Measurements from ENCODE around the gene PRG2. TPM values are rescaled to one million over a fixed set of nuclear protein-coding genes. Genes with fewer than 3 reads are reported as not detected.
"Not testable (repeated sequence)": the region's sequence is repeated elsewhere in the genome, so short reads cannot be mapped to it uniquely, and the experiment has no call there.

Gene PRG2
- total RNA-seq, 2 donors from 2014 or later: 3.9 to 5.2 TPM

GRCh38 chr11:57413681-57414080, 23.2 kb upstream of the PRG2 start:
- Mint-ChIP-seq H3K36me3 (ENCODE audit: insufficient read depth in 2 of 2) (peaks cover 27 to 56% of the 10 kb centered on the region in 2 donors), H3K27me3 (ENCODE audit: low read depth) (no peaks in the 10 kb centered on the region), H3K27ac (peak overlapping the region; percentile 82), H3K4me3 (no peak overlapping the region), H3K9me3 (no peaks in the 10 kb centered on the region), H3K4me1 (ENCODE audit: low read depth) (peaks cover 79% of the 10 kb centered on the region)
- DNase-seq (no peak), ATAC-seq (replicated peaks in 1 of 2) (no peak)

GRCh38 chr11:57410287-57410686, 19.8 kb upstream of the PRG2 start:
- Mint-ChIP-seq H3K4me1 (ENCODE audit: low read depth) (peaks cover 82% of the 10 kb centered on the region), H3K27ac (no peak overlapping the region), H3K9me3 (no peaks in the 10 kb centered on the region), H3K4me3 (no peak overlapping the region), H3K36me3 (ENCODE audit: insufficient read depth in 2 of 2) (peaks cover 27 to 57% of the 10 kb centered on the region in 2 donors), H3K27me3 (ENCODE audit: low read depth) (no peaks in the 10 kb centered on the region)
- no peak for DNase-seq
- ATAC-seq (replicated peaks in 1 of 2): no peak

DNA sequence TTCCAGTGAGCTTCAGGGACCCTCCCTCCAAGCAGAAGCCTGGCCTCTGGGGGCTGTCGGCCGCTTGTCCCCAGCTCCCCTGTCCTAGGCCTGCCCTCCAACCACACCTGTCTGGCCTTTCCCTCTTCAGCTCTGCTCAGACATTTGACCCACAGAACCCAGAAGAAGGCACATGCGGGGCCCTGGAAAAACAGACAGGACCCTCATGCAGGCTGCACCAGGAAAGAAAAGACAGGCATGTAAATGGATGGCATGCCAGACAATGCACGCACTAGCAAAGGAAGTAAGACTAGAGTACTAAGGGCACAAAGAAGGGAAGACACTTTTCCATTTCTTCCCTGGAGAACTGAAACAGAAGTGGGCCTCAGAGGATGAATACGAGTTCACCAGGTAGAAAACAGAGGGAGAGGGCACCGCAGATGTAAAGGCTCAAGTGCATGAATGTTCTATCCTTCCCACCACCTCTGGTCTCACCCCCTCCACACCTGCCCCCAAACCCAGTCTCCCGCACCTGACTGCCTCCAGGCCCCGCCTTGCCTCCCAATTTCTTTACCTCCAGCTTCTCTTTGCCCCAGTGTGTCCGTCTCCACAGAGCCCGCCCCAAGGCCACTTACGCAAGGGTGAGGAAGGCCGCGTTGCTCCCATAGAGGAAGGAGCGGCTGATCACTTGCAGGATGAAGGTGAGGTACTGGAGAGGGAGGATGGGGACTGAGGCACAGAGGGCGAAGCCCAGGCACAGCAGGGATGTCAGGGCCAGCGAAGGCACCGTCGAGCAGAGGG, 19.1 kb upstream of the PRG2 start:
- Mint-ChIP-seq H3K27me3 (ENCODE audit: low read depth) (no peaks in the 10 kb centered on the region), H3K4me1 (ENCODE audit: low read depth) (peaks cover 82% of the 10 kb centered on the region), H3K4me3 (no peak overlapping the region), H3K9me3 (no peaks in the 10 kb centered on the region), H3K27ac (no peak overlapping the region), H3K36me3 (ENCODE audit: insufficient read depth in 2 of 2) (peaks cover 26 to 59% of the 10 kb centered on the region in 2 donors)
- ATAC-seq (replicated peaks in 1 of 2) (no peak), DNase-seq (no peak)

DNA sequence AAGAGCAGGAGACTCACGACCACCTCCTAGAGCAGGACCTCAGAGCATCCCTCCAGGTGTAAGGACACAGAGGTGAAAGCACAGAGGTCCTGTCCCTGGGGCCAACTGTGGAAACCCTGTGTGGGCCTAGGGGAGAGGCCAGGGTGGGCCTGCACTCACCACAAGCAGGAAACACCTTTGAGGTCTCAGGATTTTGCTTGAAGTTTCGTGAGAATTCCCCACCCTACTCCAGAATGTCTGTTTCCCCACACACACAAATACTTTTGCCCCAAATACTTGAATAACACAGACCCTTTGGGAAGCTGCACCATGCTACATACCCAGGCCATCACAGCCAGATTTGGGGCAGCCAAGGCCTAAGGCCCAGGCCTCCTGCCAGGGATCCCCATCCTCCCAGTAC, 18.3 kb upstream of the PRG2 start:
- no peak for ATAC-seq (replicated peaks in 1 of 2)
- Mint-ChIP-seq H3K4me3 (no peak overlapping the region), H3K27ac (peak overlapping the region; percentile 38), H3K4me1 (ENCODE audit: low read depth) (peaks cover 78% of the 10 kb centered on the region), H3K36me3 (ENCODE audit: insufficient read depth in 2 of 2) (peaks cover 22 to 56% of the 10 kb centered on the region in 2 donors), H3K9me3 (no peaks in the 10 kb centered on the region), H3K27me3 (ENCODE audit: low read depth) (no peaks in the 10 kb centered on the region)
- no peak for DNase-seq

DNA sequence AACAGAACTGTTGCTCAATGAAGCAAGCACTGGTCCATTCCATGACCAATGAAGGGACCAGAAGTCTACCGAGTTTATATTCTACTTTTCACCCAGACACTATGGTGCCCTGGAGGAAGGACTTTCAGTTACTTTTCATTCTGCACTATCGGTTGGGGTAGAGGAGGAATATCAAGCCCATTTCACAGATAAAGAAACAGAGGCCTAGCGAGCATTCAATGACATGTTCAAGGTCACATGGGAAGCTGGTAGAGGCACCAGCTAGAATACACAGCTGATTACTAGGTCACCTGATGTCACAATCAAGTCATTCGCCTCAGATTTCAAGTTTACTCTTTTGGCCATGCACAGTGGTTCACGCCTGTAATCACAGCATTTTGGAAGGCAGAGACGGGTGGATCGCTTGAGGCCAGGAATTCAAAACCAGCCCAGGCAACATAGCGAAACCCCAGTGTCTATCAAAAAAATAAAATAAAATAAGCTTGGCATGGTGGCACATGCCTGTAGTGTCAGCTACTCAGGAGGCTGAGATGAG, 17.6 kb upstream of the PRG2 start:
- peaks cover 20 to 52% of the 10 kb centered on the region in 2 donors for H3K36me3 Mint-ChIP-seq (ENCODE audit: insufficient read depth in 2 of 2)
- ATAC-seq (replicated peaks in 1 of 2) (no peak), DNase-seq (no peak)
- H3K27me3 Mint-ChIP-seq (ENCODE audit: low read depth): no peaks in the 10 kb centered on the region
- no peak overlapping the region for H3K4me3 Mint-ChIP-seq
- H3K4me1 Mint-ChIP-seq (ENCODE audit: low read depth): peaks cover 78% of the 10 kb centered on the region
- H3K9me3 Mint-ChIP-seq: no peaks in the 10 kb centered on the region
- peak overlapping the region; percentile 48 for H3K27ac Mint-ChIP-seq

- H3K4me1 Mint-ChIP-seq (ENCODE audit: low read depth): peaks cover 73% of the 10 kb centered on the region
- H3K27ac Mint-ChIP-seq: peak overlapping the region; percentile 71
- H3K27me3 Mint-ChIP-seq (ENCODE audit: low read depth): no peaks in the 10 kb centered on the region
- DNase-seq (no peak), ATAC-seq (replicated peaks in 1 of 2) (no peak)
- H3K9me3 Mint-ChIP-seq: no peaks in the 10 kb centered on the region
- H3K4me3 Mint-ChIP-seq: peak overlapping the region; percentile 17 to 57
- peaks cover 18 to 50% of the 10 kb centered on the region in 2 donors for H3K36me3 Mint-ChIP-seq (ENCODE audit: insufficient read depth in 2 of 2)
These were observed 16.8 kb upstream of the PRG2 start for GRCh38 chr11:57407010-57407920.

GRCh38 chr11:57406337-57406904, 16.0 kb upstream of the PRG2 start:
- peaks cover 73% of the 10 kb centered on the region for H3K4me1 Mint-ChIP-seq (ENCODE audit: low read depth)
- H3K4me3 Mint-ChIP-seq: peak overlapping the region; percentile 17 to 57

DNA sequence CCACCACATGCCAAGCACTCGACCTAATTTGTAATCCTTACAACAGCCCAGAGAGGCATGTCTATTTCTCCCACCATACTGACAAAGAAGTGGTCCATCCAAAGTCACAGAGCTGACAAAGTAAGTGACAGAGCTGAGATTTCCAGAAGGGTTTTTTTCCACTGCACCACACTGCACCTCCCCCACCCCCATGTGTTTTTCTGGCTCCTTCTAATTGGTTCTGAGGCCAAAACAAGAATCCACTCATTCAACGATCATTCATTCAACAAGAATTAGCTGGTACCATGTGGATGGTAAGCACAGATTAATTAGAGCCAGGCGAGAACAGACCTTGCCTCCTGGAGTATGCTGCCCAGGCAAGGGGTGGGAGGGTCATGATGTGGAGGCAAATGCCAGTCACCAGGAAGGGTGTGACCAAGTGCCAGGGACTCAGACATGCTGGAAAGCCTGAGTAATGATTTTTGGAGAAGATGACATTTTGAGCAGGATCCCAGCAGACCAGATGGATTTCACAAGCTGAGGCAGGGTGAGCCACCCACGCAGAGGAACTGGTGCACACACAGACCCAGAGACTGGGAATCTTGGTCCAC, 14.9 kb upstream of the PRG2 start:
- Mint-ChIP-seq H3K36me3 (ENCODE audit: insufficient read depth in 2 of 2) (peaks cover 15 to 45% of the 10 kb centered on the region in 2 donors), H3K9me3 (no peaks in the 10 kb centered on the region), H3K4me1 (ENCODE audit: low read depth) (peaks cover 67% of the 10 kb centered on the region), H3K27ac (peak overlapping the region; percentile 25), H3K4me3 (peak overlapping the region in 1 of 2 donors; percentile 16), H3K27me3 (ENCODE audit: low read depth) (no peaks in the 10 kb centered on the region)
- ATAC-seq (replicated peaks in 1 of 2): no peak
- no peak for DNase-seq

More at GRCh38 chr11:57406337-57406904, 16.0 kb upstream of the PRG2 start:
- Mint-ChIP-seq H3K27ac (peak overlapping the region; percentile 71), H3K27me3 (ENCODE audit: low read depth) (no peaks in the 10 kb centered on the region), H3K36me3 (ENCODE audit: insufficient read depth in 2 of 2) (peaks cover 18 to 50% of the 10 kb centered on the region in 2 donors), H3K9me3 (no peaks in the 10 kb centered on the region)
- peak; percentile 58 to 62 for DNase-seq
- ATAC-seq (replicated peaks in 1 of 2): peak; percentile 93 to 95

GRCh38 chr11:57403802-57404147, 13.3 kb upstream of the PRG2 start:
- Mint-ChIP-seq H3K27ac (no peak overlapping the region), H3K27me3 (ENCODE audit: low read depth) (no peaks in the 10 kb centered on the region), H3K4me3 (no peak overlapping the region), H3K36me3 (ENCODE audit: insufficient read depth in 2 of 2) (peaks cover 10 to 37% of the 10 kb centered on the region in 2 donors), H3K4me1 (ENCODE audit: low read depth) (peaks cover 54% of the 10 kb centered on the region), H3K9me3 (no peaks in the 10 kb centered on the region)
- ATAC-seq (replicated peaks in 1 of 2) (no peak), DNase-seq (no peak)

DNA sequence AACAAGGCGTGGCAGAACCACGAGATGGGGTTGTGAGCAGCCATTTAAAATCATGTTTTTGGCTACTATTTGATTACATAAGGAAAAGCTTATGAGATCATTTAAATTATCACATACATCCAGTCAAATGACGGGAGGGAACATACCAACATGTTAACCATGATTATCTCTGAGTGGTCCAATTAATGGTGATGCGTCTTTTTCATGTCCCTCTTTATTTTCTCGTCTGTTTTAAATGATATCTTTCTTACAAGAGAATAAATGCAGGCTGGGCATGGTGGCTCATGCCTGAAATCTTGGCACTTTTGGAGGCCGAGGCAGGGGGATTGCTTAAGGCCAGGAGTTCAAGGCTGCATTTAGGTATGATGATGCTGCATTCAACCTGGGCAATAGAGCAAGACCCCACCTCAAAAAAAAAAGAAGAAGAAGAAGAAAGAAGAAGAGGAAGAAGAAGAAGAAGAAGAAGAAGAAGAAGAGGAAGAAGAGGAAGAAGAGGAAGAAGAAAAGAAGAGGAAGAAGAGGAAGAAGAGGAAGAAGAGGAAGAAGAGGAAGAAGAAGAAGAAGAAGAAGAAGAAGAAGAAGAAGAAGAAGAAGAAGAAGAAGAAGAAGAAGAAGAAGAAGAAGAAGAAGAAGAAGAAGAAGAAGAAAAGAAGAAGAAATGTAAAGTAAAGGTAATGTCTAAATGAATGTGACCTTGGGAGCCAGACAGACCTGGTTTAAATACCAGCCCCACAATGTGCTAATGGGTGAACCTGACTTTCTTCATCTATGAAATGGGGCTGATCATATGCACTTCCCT, 12.8 kb upstream of the PRG2 start:
- H3K27me3 Mint-ChIP-seq (ENCODE audit: low read depth); H3K9me3 Mint-ChIP-seq; DNase-seq; H3K27ac Mint-ChIP-seq; H3K4me3 Mint-ChIP-seq; ATAC-seq (replicated peaks in 1 of 2): not testable (repeated sequence)
- peaks cover 48% of the 10 kb centered on the region for H3K4me1 Mint-ChIP-seq (ENCODE audit: low read depth)
- H3K36me3 Mint-ChIP-seq (ENCODE audit: insufficient read depth in 2 of 2): peaks cover 10 to 37% of the 10 kb centered on the region in 2 donors

- Mint-ChIP-seq H3K27me3 (ENCODE audit: low read depth) (no peaks in the 10 kb centered on the region), H3K36me3 (ENCODE audit: insufficient read depth in 2 of 2) (peaks cover 6 to 29% of the 10 kb centered on the region in 2 donors), H3K4me3 (no peak overlapping the region), H3K4me1 (ENCODE audit: low read depth) (peaks cover 42% of the 10 kb centered on the region), H3K27ac (no peak overlapping the region), H3K9me3 (no peaks in the 10 kb centered on the region)
- ATAC-seq (replicated peaks in 1 of 2): no peak
- DNase-seq: no peak
These were observed 11.9 kb upstream of the PRG2 start for GRCh38 chr11:57402188-57403002.
